ENCODE results near the gene DNAJC9. TPM values are rescaled to one million over a fixed set of nuclear protein-coding genes. Genes with fewer than 3 reads are reported as not detected.

DNAJC9 gene
- total and polyA plus RNA-seq, 3 donors from 2014 or later, result 18.3 to 31.1 (median 30.2) TPM

- Histone ChIP-seq H3K4me3 (no peak overlapping the region), H3K36me3 (ENCODE audit: low read depth, missing control alignments) (no peaks in the 10 kb centered on the region), H3K4me1 (no peaks in the 10 kb centered on the region), H3K27me3 (no peaks in the 10 kb centered on the region), H3K27ac (no peak overlapping the region), H3K9me3 (no peaks in the 10 kb centered on the region)
- intact Hi-C loops (cut with DNase I; ENCODE audit: low total_unique reads), result no loop called here
- WGBS, 2 donors, result 90 to 96% methylated on average over 1 of the region's 1 CpG
- TF ChIP-seq POLR2A (IDR thresholded peaks at IDR 0.05), result no peak
- TF ChIP-seq CTCF (IDR thresholded peaks at IDR 0.05), result no peak
- no peak for DNase-seq
These were observed 26.1 kb downstream of the DNAJC9 start for GRCh38 chr10:73220989-73221388.

GRCh38 chr10:73219384-73219783 lies 27.7 kb downstream of the DNAJC9 start:
- Histone ChIP-seq H3K27me3 (no peaks in the 10 kb centered on the region), H3K4me1 (no peaks in the 10 kb centered on the region), H3K9me3 (no peaks in the 10 kb centered on the region), H3K27ac (no peak overlapping the region), H3K4me3 (no peak overlapping the region), H3K36me3 (ENCODE audit: low read depth, missing control alignments) (no peaks in the 10 kb centered on the region)
- intact Hi-C loops (cut with DNase I; ENCODE audit: low total_unique reads), result no loop called here
- DNase-seq, result no peak
- TF ChIP-seq CTCF (IDR thresholded peaks at IDR 0.05), result no peak
- TF ChIP-seq POLR2A (IDR thresholded peaks at IDR 0.05), result no peak

GRCh38 chr10:73218431-73219191 lies 28.4 kb downstream of the DNAJC9 start:
- H3K9me3 ChIP-seq, result no peaks in the 10 kb centered on the region
- DNase-seq, result no peak
- TF ChIP-seq POLR2A (IDR thresholded peaks at IDR 0.05) (no peak), CTCF (IDR thresholded peaks at IDR 0.05) (peak in 1 of 3 experiments; percentile 33)
- H3K27me3 ChIP-seq, result no peaks in the 10 kb centered on the region
- no peak overlapping the region for H3K4me3 ChIP-seq
- no peaks in the 10 kb centered on the region for H3K4me1 ChIP-seq
- H3K27ac ChIP-seq, result no peak overlapping the region
- 83% methylated on average over 2 of the region's 2 CpGs for WGBS, 2 donors
- intact Hi-C loops (cut with DNase I; ENCODE audit: low total_unique reads), result no loop called here
- H3K36me3 ChIP-seq (ENCODE audit: low read depth, missing control alignments), result no peaks in the 10 kb centered on the region

GRCh38 chr10:73217628-73218027 lies 29.4 kb downstream of the DNAJC9 start:
- H3K9me3 ChIP-seq, result no peaks in the 10 kb centered on the region
- no peaks in the 10 kb centered on the region for H3K4me1 ChIP-seq
- WGBS, 2 donors, result 92 to 93% methylated on average over 2 of the region's 2 CpGs
- H3K36me3 ChIP-seq (ENCODE audit: low read depth, missing control alignments), result no peaks in the 10 kb centered on the region
- no peak for DNase-seq
- intact Hi-C loops (cut with DNase I; ENCODE audit: low total_unique reads), result no loop called here
- no peaks in the 10 kb centered on the region for H3K27me3 ChIP-seq
- TF ChIP-seq POLR2A (IDR thresholded peaks at IDR 0.05) (no peak), CTCF (IDR thresholded peaks at IDR 0.05) (no peak)
- no peak overlapping the region for H3K4me3 ChIP-seq
- H3K27ac ChIP-seq, result no peak overlapping the region

GRCh38 chr10:73215749-73216148 lies 31.3 kb downstream of the DNAJC9 start:
- DNase-seq, result no peak
- H3K9me3 ChIP-seq, result no peaks in the 10 kb centered on the region
- H3K27me3 ChIP-seq, result no peaks in the 10 kb centered on the region
- TF ChIP-seq CTCF (IDR thresholded peaks at IDR 0.05), result no peak
- no peak for TF ChIP-seq POLR2A (IDR thresholded peaks at IDR 0.05)
- 96 to 97% methylated on average over 1 of the region's 1 CpG for WGBS, 2 donors
- no peak overlapping the region for H3K27ac ChIP-seq
- H3K4me3 ChIP-seq, result no peak overlapping the region
- H3K36me3 ChIP-seq (ENCODE audit: low read depth, missing control alignments), result no peaks in the 10 kb centered on the region
- no peaks in the 10 kb centered on the region for H3K4me1 ChIP-seq
- intact Hi-C loops (cut with DNase I; ENCODE audit: low total_unique reads), result no loop called here
